IMR-90 (cell line): ENCODE measurements around the gene PRKAG1. TPM values are rescaled to one million over a fixed set of nuclear protein-coding genes. Genes with fewer than 3 reads are reported as not detected.
A peak's percentile ranks its signal among the peaks of the same experiment; 100 is the strongest.

Source experiments
- ATAC-seq: fragments of 200-7000 bp; cut with Tn5 transposase; 2 replicates; pipeline ENCODE4 v1.9.1; 2020; ENCODE audit warnings: low read depth, mild to moderate bottlenecking, moderate library complexity
- BruUV-seq: library from RNA; stranded (reverse); fragments of 400-500 nt; replicated peaks from 2 replicates; lab custom pipeline; 2021; lab: Mats Ljungman, UMichigan
- CTCF ChIA-PET: fragments of 300-600 bp; formaldehyde crosslinking; extraction: SDS; loops from one replicate; lab custom pipeline; 2021; ENCODE audit warnings: antibody characterized with exemption; lab: Yijun Ruan, JAX
- POLR2A ChIA-PET: fragments of 300-600 bp; sonication (Branson Sonifier 250); formaldehyde crosslinking; loops from one replicate; lab custom pipeline; 2022; ENCODE audit warnings: antibody characterized with exemption; ENCODE audit not compliant: unreplicated experiment; lab: Charles Lee
- DNase-seq: peaks from one replicate; pipeline ENCODE4 v3.0.0; 2013
- H2AFZ ChIP-seq: replicated peaks from 2 replicates; pipeline ENCODE3; 2013; ENCODE audit warnings: low read length, mild to moderate bottlenecking; ENCODE audit not compliant: poor library complexity
- H2AK5ac ChIP-seq: 2 replicates; pipeline ENCODE4 v1.6.1; 2013; ENCODE audit warnings: low read depth, low read length, inconsistent platforms
- H2AK9ac ChIP-seq: replicated peaks from 2 replicates; pipeline ENCODE3; 2013; ENCODE audit warnings: mild to moderate bottlenecking, low read depth, low read length, moderate library complexity; ENCODE audit not compliant: poor library complexity
- H2BK120ac ChIP-seq: 2 replicates; pipeline ENCODE4 v1.6.1; 2013; ENCODE audit warnings: low read depth, low read length, inconsistent platforms
- H2BK15ac ChIP-seq: 3 replicates; pipeline ENCODE4 v1.6.1; 2013; ENCODE audit warnings: low read depth, low read length, inconsistent platforms
- H2BK20ac ChIP-seq: 2 replicates; pipeline ENCODE4 v1.6.1; 2013; ENCODE audit warnings: low read depth, mild to moderate bottlenecking, inconsistent platforms, low read length, moderate library complexity
- H2BK5ac ChIP-seq: 2 replicates; pipeline ENCODE4 v1.6.1; 2013; ENCODE audit warnings: mild to moderate bottlenecking, low read depth, low read length, inconsistent platforms; ENCODE audit not compliant: poor library complexity, severe bottlenecking
- H3K14ac ChIP-seq: replicated peaks from 2 replicates; pipeline ENCODE4 v1.6.1; 2013; ENCODE audit warnings: low read depth, low read length, inconsistent platforms
- H3K18ac ChIP-seq: 2 replicates; pipeline ENCODE4 v1.6.1; 2013; ENCODE audit warnings: low read depth, low read length, control low read depth
- H3K23ac ChIP-seq: 2 replicates; pipeline ENCODE4 v1.6.1; 2013; ENCODE audit warnings: low read depth, low read length, inconsistent platforms
- H3K27ac ChIP-seq: 2 replicates; pipeline ENCODE4 v1.5.1; 2013; ENCODE audit warnings: mild to moderate bottlenecking, control low read depth, low read length; ENCODE audit not compliant: insufficient read depth
- H3K27me3 ChIP-seq: 2 replicates; pipeline ENCODE4 v1.6.1; 2013; ENCODE audit warnings: low read length; ENCODE audit not compliant: control insufficient read depth, insufficient read depth
- H3K36me3 ChIP-seq: 2 replicates; pipeline ENCODE4 v1.6.1; 2013; ENCODE audit warnings: low read length, mixed read lengths; ENCODE audit not compliant: control insufficient read depth, insufficient read depth
- H3K4ac ChIP-seq: 2 replicates; pipeline ENCODE4 v1.6.1; 2013; ENCODE audit warnings: low read depth, low read length, inconsistent platforms
- H3K4me1 ChIP-seq: 2 replicates; pipeline ENCODE4 v1.6.1; 2013; ENCODE audit warnings: low read length, mixed read lengths; ENCODE audit not compliant: control insufficient read depth, insufficient read depth
- H3K4me2 ChIP-seq: 2 replicates; pipeline ENCODE4 v1.6.1; 2013; ENCODE audit warnings: low read depth, mild to moderate bottlenecking, control low read depth, low read length, moderate library complexity
- H3K4me3 ChIP-seq: 2 replicates; pipeline ENCODE4 v1.5.1; 2013; ENCODE audit warnings: low read depth, mild to moderate bottlenecking, control low read depth, low read length, moderate library complexity; ENCODE audit not compliant: insufficient read depth
- H3K56ac ChIP-seq: 2 replicates; pipeline ENCODE4 v1.6.1; 2013; ENCODE audit warnings: low read length, inconsistent platforms; ENCODE audit not compliant: insufficient read depth; ENCODE audit errors: extremely low read depth
- H3K79me1 ChIP-seq, 2 experiments: 2 replicates each; pipeline ENCODE4 v1.6.1; 2013; ENCODE audit warnings: low read length in 2 of 2, inconsistent platforms in 1 of 2, low read depth in 1 of 2
- H3K9ac ChIP-seq: 2 replicates; pipeline ENCODE4 v1.6.1; 2013; ENCODE audit warnings: low read depth, low read length, control low read depth
- H3K9me1 ChIP-seq: 2 replicates; pipeline ENCODE4 v1.6.1; 2013; ENCODE audit warnings: low read length, inconsistent platforms; ENCODE audit not compliant: insufficient read depth
- H3K9me3 ChIP-seq: 2 replicates; pipeline ENCODE4 v1.6.1; 2013; ENCODE audit warnings: low read length; ENCODE audit not compliant: control insufficient read depth, insufficient read depth
- H4K20me1 ChIP-seq: 2 replicates; pipeline ENCODE4 v1.6.1; 2013; ENCODE audit warnings: low read length, inconsistent platforms; ENCODE audit not compliant: insufficient read depth
- H4K5ac ChIP-seq: 2 replicates; pipeline ENCODE4 v1.6.1; 2013; ENCODE audit warnings: mild to moderate bottlenecking, low read depth, low read length, control low read depth
- H4K8ac ChIP-seq, 2 experiments: 2 replicates each; pipeline ENCODE4 v1.6.1; 2013; ENCODE audit warnings: low read depth in 2 of 2, low read length in 2 of 2, control low read depth in 1 of 2, inconsistent platforms in 1 of 2
- H4K91ac ChIP-seq: 2 replicates; pipeline ENCODE4 v1.6.1; 2013; ENCODE audit warnings: low read depth, low read length, inconsistent platforms; ENCODE audit not compliant: insufficient read depth
- MXI1 ChIP-seq: IDR thresholded peaks from 2 replicates; pipeline ENCODE4 v1.6.1; 2012; ENCODE audit warnings: low read depth, mild to moderate bottlenecking, low read length, moderate library complexity, borderline replicate concordance
- WGBS, 2 experiments: methylation state at CpG; one replicate each; pipeline versions ENCODE4 v1.1.5 to v1.1.7; 2013; ENCODE audit warnings: missing lambda C conversion rate in 2 of 2; ENCODE audit not compliant: insufficient read length in 1 of 2; ENCODE audit errors: extremely low coverage in 2 of 2; 5-methylcytosine and 5-hydroxymethylcytosine counted together
- dilution Hi-C: fragments of 300-500 bp; cut with HindIII; formaldehyde crosslinking; loops from one replicate; pipeline ENCODE4 v1.14.3; 2018; ENCODE audit warnings: low sequenced_read_pairs; ENCODE audit not compliant: unreplicated experiment
- in situ Hi-C: fragments of 300-500 bp; cut with MboI; formaldehyde crosslinking; loops from 3 replicates; pipeline ENCODE4 v1.14.3; 2019; ENCODE audit warnings: low sequenced_read_pairs, inconsistent platforms, mixed read lengths
- intact Hi-C: fragments of 100-400 bp; cut with micrococcal nuclease; formaldehyde crosslinking; loops from 2 replicates; pipeline ENCODE4 v1.10.0; 2022
- polyA plus RNA-seq, 3 experiments: library from polyadenylated mRNA; depleted of rRNA; stranded (reverse); fragments of >200 nt; gene quantifications; 2 replicates each; pipeline ENCODE4 v1.2.3, GENCODE V29; 2012; ENCODE audit warnings: low replicate concordance in 1 of 3
- total RNA-seq: library from RNA; depleted of rRNA; stranded (reverse); fragments of >200 nt; gene quantifications from 2 replicates; pipeline ENCODE4 v1.2.3, GENCODE V29; 2012
- TF ChIP-seq, protein P1 (sequence below): conservative IDR thresholded peaks from 2 replicates; pipeline ENCODE4 v1.5.1; 2012; ENCODE audit warnings: mild to moderate bottlenecking, low read depth, low read length, improper control_type of control experiment

Gene PRKAG1
- total and polyA plus RNA-seq, 2 of the 4 experiments (the other 2 are of a cell fraction): 81.1 to 106 TPM

DNA sequence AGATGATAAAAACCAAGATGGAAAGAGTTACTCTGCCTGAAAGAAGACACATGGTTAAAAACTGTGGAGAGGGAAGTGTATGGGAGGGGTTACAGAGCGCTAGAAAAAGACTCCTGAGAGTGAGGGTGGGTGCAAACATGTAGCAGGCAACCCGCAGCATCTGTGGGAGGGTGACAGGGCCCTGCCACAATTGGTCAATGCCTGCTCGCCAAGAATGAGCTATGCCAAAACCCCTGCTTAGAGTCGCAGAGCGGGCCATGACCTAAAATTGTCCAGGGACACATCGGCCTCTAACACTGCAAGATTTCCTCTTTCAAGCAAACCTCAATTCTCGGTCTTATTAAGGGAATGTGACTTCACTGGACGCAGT lies 700 bp downstream of the PRKAG1 start:
- BruUV-seq: no TSS peak
- H3K9ac ChIP-seq: peak overlapping the region; percentile 90
- in situ Hi-C loops: no loop called here
- H4K20me1 ChIP-seq: peaks cover 8% of the 10 kb centered on the region; the same call in 1 of the 2 replicates
- H3K14ac ChIP-seq: peak overlapping the region; percentile 91
- intact Hi-C loops: no loop called here
- POLR2A ChIA-PET: no interaction called here
- H3K36me3 ChIP-seq: peaks cover 21% of the 10 kb centered on the region
- dilution Hi-C loops: no loop called here
- CTCF ChIA-PET: interaction anchor here (0.6 to 1.0 kb wide), 2 partner anchors 10 to 12 kb away, joined by 3 to 5 read pairs; no protein-coding TSS in a partner anchor
- peak overlapping the region; percentile 84 for H3K56ac ChIP-seq
- H3K4me1 ChIP-seq: peaks cover 3% of the 10 kb centered on the region
- H2BK120ac ChIP-seq: 0 out of 2 replicates have a peak overlapping the region, but pooled peaks have one; percentile 1
- H2AK9ac ChIP-seq: peak overlapping the region; percentile 93
- peak overlapping the region; percentile 71 for H3K4me3 ChIP-seq
- H2BK20ac ChIP-seq: no peak overlapping the region
- no peaks in the 10 kb centered on the region for H3K27me3 ChIP-seq
- 4% methylated on average over 5 of the region's 8 CpGs; no CpG with 5 or more reads in 1 of the 2 experiments for WGBS, 2 experiments
- DNase-seq (peak; percentile 46), ATAC-seq (peak; percentile 19)
- H3K9me3 ChIP-seq: no peaks in the 10 kb centered on the region
- peak overlapping the region; percentile 88 for H3K27ac ChIP-seq
- H3K79me1 ChIP-seq: peaks cover 32 to 51% of the 10 kb centered on the region in 2 experiments
- peak overlapping the region; percentile 93 for H2AFZ ChIP-seq
- H2AK5ac ChIP-seq: peak overlapping the region; percentile 96
- peak overlapping the region; percentile 93 for H3K4me2 ChIP-seq
- peaks cover 4% of the 10 kb centered on the region for H3K9me1 ChIP-seq
- TF ChIP-seq, protein P1, sequence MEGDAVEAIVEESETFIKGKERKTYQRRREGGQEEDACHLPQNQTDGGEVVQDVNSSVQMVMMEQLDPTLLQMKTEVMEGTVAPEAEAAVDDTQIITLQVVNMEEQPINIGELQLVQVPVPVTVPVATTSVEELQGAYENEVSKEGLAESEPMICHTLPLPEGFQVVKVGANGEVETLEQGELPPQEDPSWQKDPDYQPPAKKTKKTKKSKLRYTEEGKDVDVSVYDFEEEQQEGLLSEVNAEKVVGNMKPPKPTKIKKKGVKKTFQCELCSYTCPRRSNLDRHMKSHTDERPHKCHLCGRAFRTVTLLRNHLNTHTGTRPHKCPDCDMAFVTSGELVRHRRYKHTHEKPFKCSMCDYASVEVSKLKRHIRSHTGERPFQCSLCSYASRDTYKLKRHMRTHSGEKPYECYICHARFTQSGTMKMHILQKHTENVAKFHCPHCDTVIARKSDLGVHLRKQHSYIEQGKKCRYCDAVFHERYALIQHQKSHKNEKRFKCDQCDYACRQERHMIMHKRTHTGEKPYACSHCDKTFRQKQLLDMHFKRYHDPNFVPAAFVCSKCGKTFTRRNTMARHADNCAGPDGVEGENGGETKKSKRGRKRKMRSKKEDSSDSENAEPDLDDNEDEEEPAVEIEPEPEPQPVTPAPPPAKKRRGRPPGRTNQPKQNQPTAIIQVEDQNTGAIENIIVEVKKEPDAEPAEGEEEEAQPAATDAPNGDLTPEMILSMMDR: no peak
- 0 out of 2 replicates have a peak, but pooled peaks have one; percentile 18 for TF ChIP-seq MXI1
- H3K18ac ChIP-seq: peak overlapping the region; percentile 7
- no peak overlapping the region for H2BK15ac ChIP-seq
- peak overlapping the region; percentile 31 for H4K5ac ChIP-seq
- H4K8ac ChIP-seq: peak overlapping the region; percentile 91 to 100
- H4K91ac ChIP-seq: peak overlapping the region; percentile 78
- H2BK5ac ChIP-seq: peak overlapping the region; percentile 50
- H3K4ac ChIP-seq: peak overlapping the region; percentile 91
- peak overlapping the region; percentile 94 for H3K23ac ChIP-seq
